Liver (tissue), 3 donors: ENCODE results near the gene UBASH3A.

Experiments
- CTCF ChIP-seq: fragments of 150-350 bp; IDR thresholded peaks from 2 replicates; pipeline ENCODE4 v1.5.1; 2017; ENCODE audit warnings: improper control_type of control experiment, low read depth, low read length; ENCODE audit not compliant: missing input control
- HNF4G ChIP-seq: IDR thresholded peaks from 2 replicates; pipeline ENCODE4 v1.6.1; 2016; ENCODE audit warnings: antibody characterized with exemption
- REST ChIP-seq: IDR thresholded peaks from 2 replicates; pipeline ENCODE4 v1.6.1; 2016; ENCODE audit warnings: antibody characterized with exemption, mild to moderate bottlenecking
- donor health status: healthy.
- donor health status: healthy.

- TF ChIP-seq REST = no peak
- no peak for TF ChIP-seq CTCF
- TF ChIP-seq HNF4G = no peak
Measured at GRCh38 chr21:42411891-42412635, 8.4 kb downstream of the UBASH3A start.
